Natural killer cell (primary cell): ENCODE measurements around the gene DACT1. TPM values are rescaled to one million over a fixed set of nuclear protein-coding genes. Genes with fewer than 3 reads are reported as not detected.

Experiments
- ATAC-seq, 3 donors: fragments of 150-1000 bp in 2 of 3; fragments of 200-7000 bp in 1 of 3; cut with Tn5 transposase; 1 replicate in 1 of 3; 2 replicates in 2 of 3; pipeline ENCODE4 v1.10.0; 2021; ENCODE audit warnings: mild to moderate bottlenecking in 2 of 3, moderate library complexity in 2 of 3
- DNase-seq, 2 donors: peaks; one replicate each; pipeline versions ENCODE4 v3.0.0 to v3.0.0-alpha.2; 2013 to 2021; ENCODE audit warnings: mixed read lengths in 1 of 2
- H3K27ac ChIP-seq: one replicate; pipeline ENCODE4 v1.5.1; 2013; ENCODE audit warnings: mild to moderate bottlenecking, low read length
- H3K27me3 ChIP-seq: one replicate; pipeline ENCODE4 v1.6.1; 2013; ENCODE audit warnings: low read length; ENCODE audit not compliant: control insufficient read depth, insufficient read depth
- H3K36me3 ChIP-seq: one replicate; pipeline ENCODE4 v1.6.1; 2013; ENCODE audit warnings: low read length; ENCODE audit not compliant: control insufficient read depth, insufficient read depth
- H3K4me1 ChIP-seq: one replicate; pipeline ENCODE4 v1.6.1; 2013; ENCODE audit warnings: low read length; ENCODE audit not compliant: control insufficient read depth, insufficient read depth
- H3K4me3 ChIP-seq: one replicate; pipeline ENCODE4 v1.5.1; 2013; ENCODE audit warnings: low read length
- H3K9me3 ChIP-seq: one replicate; pipeline ENCODE4 v1.6.1; 2013; ENCODE audit warnings: low read length; ENCODE audit not compliant: control insufficient read depth, insufficient read depth
- H3K27ac Mint-ChIP-seq, 2 donors: one replicate each; pipeline ENCODE4 v1.8.0; 2022; ENCODE audit warnings: mild to moderate bottlenecking in 2 of 2, mixed read lengths in 2 of 2, moderate library complexity in 1 of 2
- H3K27me3 Mint-ChIP-seq, 2 donors: one replicate each; pipeline ENCODE4 v1.8.0; 2022; ENCODE audit warnings: low read depth in 2 of 2, mixed read lengths in 2 of 2
- H3K36me3 Mint-ChIP-seq: one replicate; pipeline ENCODE4 v1.8.0; 2022; ENCODE audit warnings: mixed read lengths
- H3K4me1 Mint-ChIP-seq, 2 donors: one replicate each; pipeline ENCODE4 v1.8.0; 2022; ENCODE audit warnings: mixed read lengths in 2 of 2
- H3K4me3 Mint-ChIP-seq: one replicate; pipeline ENCODE4 v1.8.0; 2022; ENCODE audit warnings: mild to moderate bottlenecking, moderate library complexity, mixed read lengths
- H3K9me3 Mint-ChIP-seq, 2 donors: one replicate each; pipeline ENCODE4 v1.8.0; 2022; ENCODE audit warnings: mixed read lengths in 2 of 2
- CTCF ChIP-seq: fragments of 200-600 bp; IDR thresholded peaks from one replicate; pipeline ENCODE4 v1.8.0; 2022; ENCODE audit warnings: antibody characterized with exemption
- WGBS: methylation state at CpG from one replicate; pipeline ENCODE4 v1.1.7; 2013; ENCODE audit warnings: missing lambda C conversion rate; ENCODE audit not compliant: insufficient coverage; 5-methylcytosine and 5-hydroxymethylcytosine counted together
- intact Hi-C: fragments of 100-400 bp; cut with micrococcal nuclease; formaldehyde crosslinking; loops from one replicate; pipeline ENCODE4 v1.14.2; 2022
- total RNA-seq, 4 donors: library from RNA; stranded (reverse); fragments of 120-200 nt in 1 of 4; gene quantifications; one replicate each; pipeline versions ENCODE4 v1.2.3 to v1.2.4, GENCODE V29; 2013 to 2022

The DACT1 gene
- total RNA-seq, 3 donors from 2014 or later (not counting 1 experiment from before 2014, with no cell fraction given): 0.20 to 0.45 (median 0.33) TPM

- no peak overlapping the region for H3K27ac ChIP-seq
- H3K4me1 ChIP-seq: peaks cover 11% of the 10 kb centered on the region
- Mint-ChIP-seq H3K4me1 (peaks cover 16 to 21% of the 10 kb centered on the region in 2 donors), H3K9me3 (no peaks in the 10 kb centered on the region), H3K4me3 (no peak overlapping the region), H3K27me3 (peaks cover 6 to 29% of the 10 kb centered on the region in 2 donors), H3K27ac (no peak overlapping the region), H3K36me3 (no peaks in the 10 kb centered on the region)
- TF ChIP-seq CTCF: no peak
- DNase-seq (no peak), ATAC-seq (no peak)
- H3K36me3 ChIP-seq: no peaks in the 10 kb centered on the region
- H3K9me3 ChIP-seq: no peaks in the 10 kb centered on the region
- H3K4me3 ChIP-seq: no peak overlapping the region
- intact Hi-C loops: no loop called here
- H3K27me3 ChIP-seq: peaks cover 4% of the 10 kb centered on the region
- WGBS: 51% methylated on average over 5 of the region's 5 CpGs
Observed at GRCh38 chr14:58634406-58635090, 3.2 kb upstream of the DACT1 start.

GRCh38 chr14:58635091-58635830, 2.5 kb upstream of the DACT1 start:
- Mint-ChIP-seq H3K27ac (no peak overlapping the region), H3K36me3 (no peaks in the 10 kb centered on the region), H3K9me3 (no peaks in the 10 kb centered on the region), H3K4me1 (peaks cover 16 to 22% of the 10 kb centered on the region in 2 donors), H3K27me3 (peaks cover 13 to 33% of the 10 kb centered on the region in 2 donors), H3K4me3 (peak overlapping the region; percentile 65)
- no peak for TF ChIP-seq CTCF
- intact Hi-C loops: no loop called here
- H3K27me3 ChIP-seq: peaks cover 4% of the 10 kb centered on the region
- no peak overlapping the region for H3K4me3 ChIP-seq
- 58% methylated on average over 6 of the region's 8 CpGs for WGBS
- no peak overlapping the region for H3K27ac ChIP-seq
- H3K4me1 ChIP-seq: peaks cover 11% of the 10 kb centered on the region
- H3K9me3 ChIP-seq: no peaks in the 10 kb centered on the region
- no peak for DNase-seq
- H3K36me3 ChIP-seq: no peaks in the 10 kb centered on the region
- no peak for ATAC-seq

GRCh38 chr14:58636129-58636528, 1.6 kb upstream of the DACT1 start:
- no peak for TF ChIP-seq CTCF
- 100% methylated on average over 1 of the region's 4 CpGs for WGBS

More at GRCh38 chr14:58636129-58636528, 1.6 kb upstream of the DACT1 start:
- no peaks in the 10 kb centered on the region for H3K36me3 ChIP-seq
- H3K9me3 ChIP-seq: no peaks in the 10 kb centered on the region
- H3K4me1 ChIP-seq: peaks cover 11% of the 10 kb centered on the region
- intact Hi-C loops: no loop called here
- ATAC-seq (no peak), DNase-seq (no peak)
- H3K27ac ChIP-seq: no peak overlapping the region
- H3K27me3 ChIP-seq: peaks cover 4% of the 10 kb centered on the region
- no peaks in the 10 kb centered on the region for H3K9me3 Mint-ChIP-seq
- peaks cover 16 to 22% of the 10 kb centered on the region in 2 donors for H3K4me1 Mint-ChIP-seq
- H3K4me3 ChIP-seq: no peak overlapping the region
- no peak overlapping the region for H3K27ac Mint-ChIP-seq
- peaks cover 20 to 37% of the 10 kb centered on the region in 2 donors for H3K27me3 Mint-ChIP-seq
- H3K36me3 Mint-ChIP-seq: no peaks in the 10 kb centered on the region
- H3K4me3 Mint-ChIP-seq: peak overlapping the region; percentile 65
